Peyer's patch (tissue), 4 donors: ENCODE data around the gene SLC26A1.

ENCODE experiments used
- POLR2A ChIP-seq, 2 donors: fragments of 450-650 bp; IDR thresholded peaks; one replicate each; pipeline ENCODE4 v1.5.1; 2017; ENCODE audit warnings: antibody characterized with exemption in 2 of 2, mild to moderate bottlenecking in 2 of 2, moderate library complexity in 2 of 2
- TF ChIP-seq, protein P1 (sequence below), 6 experiments: fragments of 450-650 bp in 4 of 6; fragments of 200-600 bp in 2 of 6; sonication (generic) in 1 of 6; IDR thresholded peaks; one replicate each; pipeline ENCODE4 v1.5.1; 2017 to 2019; ENCODE audit warnings: antibody characterized with exemption in 6 of 6, mild to moderate bottlenecking in 3 of 6, moderate library complexity in 1 of 6

DNA sequence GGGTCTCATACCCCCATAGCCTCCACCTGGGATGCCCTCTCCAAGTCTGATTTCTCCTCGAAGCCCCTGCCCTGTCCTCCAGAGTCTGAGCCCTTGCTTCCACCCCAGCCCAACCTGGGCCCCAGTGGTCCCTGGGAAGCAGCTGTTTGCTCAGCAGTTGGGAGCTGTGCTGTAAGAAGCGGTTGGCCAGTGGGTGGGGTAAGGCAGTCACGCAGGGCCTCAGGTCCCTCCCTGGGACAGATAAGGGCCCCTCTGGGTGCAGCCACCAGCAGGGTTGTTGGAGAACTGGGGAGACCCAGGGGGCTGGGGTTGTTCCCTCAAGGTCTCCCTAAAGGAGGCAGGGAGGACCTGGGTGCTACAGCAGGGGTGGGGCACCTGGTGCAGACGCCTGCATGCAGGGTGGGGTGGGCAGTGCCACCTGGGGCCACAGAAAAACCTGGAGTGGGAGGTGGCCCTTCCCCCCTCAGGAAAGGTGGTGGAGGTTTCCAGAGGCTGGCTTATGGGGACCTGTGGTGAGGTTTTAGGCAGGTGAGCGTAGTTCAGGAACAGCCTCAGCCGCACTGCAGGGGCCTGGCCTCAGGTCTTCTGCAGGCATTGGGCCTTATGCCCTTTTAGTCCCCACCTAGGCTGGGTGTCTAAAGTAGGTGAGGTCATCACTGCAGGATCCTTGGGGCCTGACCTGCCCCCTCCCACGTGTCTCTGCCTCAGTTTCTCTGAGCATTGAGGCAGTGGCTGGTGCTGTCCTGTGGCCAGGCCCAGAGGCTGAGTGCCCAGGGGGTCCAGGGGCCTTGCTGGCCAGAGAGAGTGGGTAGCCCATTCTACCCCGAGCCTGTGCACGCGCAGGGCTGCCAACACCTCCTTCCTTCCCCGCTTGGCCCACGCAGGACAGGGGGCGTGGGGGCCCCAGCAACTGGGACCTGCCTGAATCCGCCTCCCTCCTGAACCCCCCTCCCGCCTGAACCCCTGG is 3.1 kb upstream of the SLC26A1 start:
- TF ChIP-seq, protein P1, sequence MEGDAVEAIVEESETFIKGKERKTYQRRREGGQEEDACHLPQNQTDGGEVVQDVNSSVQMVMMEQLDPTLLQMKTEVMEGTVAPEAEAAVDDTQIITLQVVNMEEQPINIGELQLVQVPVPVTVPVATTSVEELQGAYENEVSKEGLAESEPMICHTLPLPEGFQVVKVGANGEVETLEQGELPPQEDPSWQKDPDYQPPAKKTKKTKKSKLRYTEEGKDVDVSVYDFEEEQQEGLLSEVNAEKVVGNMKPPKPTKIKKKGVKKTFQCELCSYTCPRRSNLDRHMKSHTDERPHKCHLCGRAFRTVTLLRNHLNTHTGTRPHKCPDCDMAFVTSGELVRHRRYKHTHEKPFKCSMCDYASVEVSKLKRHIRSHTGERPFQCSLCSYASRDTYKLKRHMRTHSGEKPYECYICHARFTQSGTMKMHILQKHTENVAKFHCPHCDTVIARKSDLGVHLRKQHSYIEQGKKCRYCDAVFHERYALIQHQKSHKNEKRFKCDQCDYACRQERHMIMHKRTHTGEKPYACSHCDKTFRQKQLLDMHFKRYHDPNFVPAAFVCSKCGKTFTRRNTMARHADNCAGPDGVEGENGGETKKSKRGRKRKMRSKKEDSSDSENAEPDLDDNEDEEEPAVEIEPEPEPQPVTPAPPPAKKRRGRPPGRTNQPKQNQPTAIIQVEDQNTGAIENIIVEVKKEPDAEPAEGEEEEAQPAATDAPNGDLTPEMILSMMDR (IDR thresholded peaks at IDR 0.05): no peak
- no peak for TF ChIP-seq POLR2A (IDR thresholded peaks at IDR 0.05)
